BE2C (cell line): ENCODE data around the gene NDUFC1.
A peak's percentile ranks its signal among the peaks of the same experiment; 100 is the strongest.

ENCODE experiments used
- DNase-seq: peaks from one replicate; pipeline ENCODE4 v3.0.0-alpha.2; 2020
- H3K27me3 ChIP-seq: fragments of 250-450 bp; sonication (Bioruptor Pico); 2 replicates; pipeline ENCODE4 v1.5.1; 2020; ENCODE audit warnings: mild to moderate bottlenecking
- H3K36me3 ChIP-seq: fragments of 250-450 bp; sonication (Bioruptor Pico); 2 replicates; pipeline ENCODE4 v1.5.1; 2020; ENCODE audit warnings: mild to moderate bottlenecking
- H3K4me1 ChIP-seq: fragments of 250-450 bp; sonication (Bioruptor Pico); 2 replicates; pipeline ENCODE4 v1.5.1; 2020
- H3K4me3 ChIP-seq: 2 replicates; pipeline ENCODE4 v1.5.1; 2011; ENCODE audit warnings: low read depth, low read length
- H3K9me3 ChIP-seq: fragments of 250-450 bp; sonication (Bioruptor Pico); 2 replicates; pipeline ENCODE4 v1.5.1; 2020
- CTCF ChIP-seq: IDR thresholded peaks from 2 replicates; pipeline ENCODE4 v1.5.1; 2012; ENCODE audit warnings: mild to moderate bottlenecking, low read depth, low read length

Gene NDUFC1

GRCh38 chr4:139282721-139283075 lies 19.6 kb downstream of the NDUFC1 start:
- H3K4me1 ChIP-seq = no peaks in the 10 kb centered on the region
- H3K27me3 ChIP-seq = no peaks in the 10 kb centered on the region
- no peak overlapping the region for H3K4me3 ChIP-seq
- no peaks in the 10 kb centered on the region for H3K9me3 ChIP-seq
- no peak for TF ChIP-seq CTCF
- DNase-seq = no peak
- H3K36me3 ChIP-seq = no peaks in the 10 kb centered on the region

- no peak for TF ChIP-seq CTCF
- Histone ChIP-seq H3K36me3 (no peaks in the 10 kb centered on the region), H3K27me3 (no peaks in the 10 kb centered on the region), H3K4me3 (no peak overlapping the region), H3K4me1 (no peaks in the 10 kb centered on the region), H3K9me3 (no peaks in the 10 kb centered on the region)
- no peak for DNase-seq
Measured at GRCh38 chr4:139282065-139282720, 20.1 kb downstream of the NDUFC1 start.

- H3K4me1 ChIP-seq = peaks cover 6% of the 10 kb centered on the region
- H3K36me3 ChIP-seq = no peaks in the 10 kb centered on the region
- TF ChIP-seq CTCF = no peak
- DNase-seq = peak; percentile 66
- H3K27me3 ChIP-seq = no peaks in the 10 kb centered on the region
- no peaks in the 10 kb centered on the region for H3K9me3 ChIP-seq
- H3K4me3 ChIP-seq = peak within 1 kb of the TSS; percentile 70
Measured at GRCh38 chr4:139279760-139280620, 22.3 kb downstream of the NDUFC1 start, which contains the start of gene MGARP. TSS of gene MGARP (minus strand) at chr4:139280225. CDS start at chr4:139280158, 67 bp downstream.

- Histone ChIP-seq H3K27me3 (no peaks in the 10 kb centered on the region), H3K4me1 (peaks cover 7% of the 10 kb centered on the region), H3K9me3 (no peaks in the 10 kb centered on the region), H3K4me3 (peak overlapping the region; percentile 70), H3K36me3 (no peaks in the 10 kb centered on the region)
- TF ChIP-seq CTCF = no peak
- no peak for DNase-seq
Measured at GRCh38 chr4:139278912-139279759, 23.1 kb downstream of the NDUFC1 start.

- Histone ChIP-seq H3K4me1 (peaks cover 7% of the 10 kb centered on the region), H3K36me3 (no peaks in the 10 kb centered on the region), H3K27me3 (no peaks in the 10 kb centered on the region), H3K9me3 (no peaks in the 10 kb centered on the region), H3K4me3 (no peak overlapping the region)
- TF ChIP-seq CTCF = no peak
- DNase-seq = no peak
Measured at GRCh38 chr4:139278485-139278884, 23.8 kb downstream of the NDUFC1 start.
